Sigmoid colon (tissue), 3 donors: Measurements from ENCODE around the gene SPIRE1.

Experiments used
- CTCF ChIP-seq, 4 experiments: fragments of 450-650 bp in 3 of 4; fragments of 200-600 bp in 1 of 4; IDR thresholded peaks; one replicate each; pipeline ENCODE4 v1.5.1; 2016 to 2019; ENCODE audit warnings: antibody characterized with exemption in 4 of 4, mild to moderate bottlenecking in 3 of 4, moderate library complexity in 2 of 4
- POLR2A ChIP-seq, 2 donors: fragments of 450-650 bp; IDR thresholded peaks; one replicate each; pipeline ENCODE4 v1.6.1; 2016; ENCODE audit warnings: antibody characterized with exemption in 2 of 2, mild to moderate bottlenecking in 2 of 2, moderate library complexity in 2 of 2

- TF ChIP-seq CTCF (IDR thresholded peaks at IDR 0.05) (no peak), POLR2A (IDR thresholded peaks at IDR 0.05) (no peak)
These were observed 237.0 kb downstream of the SPIRE1 start for GRCh38 chr18:12420821-12421421.
